GM19468 (cell line): ENCODE data around the gene CPEB3.

Experiments used
- ATAC-seq: cut with Tn5 transposase; IDR thresholded peaks from one replicate; pipeline ENCODE4 v1.9.1; 2021; ENCODE audit warnings: mild to moderate bottlenecking, moderate library complexity, moderate number of reproducible peaks; ENCODE audit not compliant: unreplicated experiment; ENCODE audit errors: extremely low read depth

CPEB3 gene

DNA sequence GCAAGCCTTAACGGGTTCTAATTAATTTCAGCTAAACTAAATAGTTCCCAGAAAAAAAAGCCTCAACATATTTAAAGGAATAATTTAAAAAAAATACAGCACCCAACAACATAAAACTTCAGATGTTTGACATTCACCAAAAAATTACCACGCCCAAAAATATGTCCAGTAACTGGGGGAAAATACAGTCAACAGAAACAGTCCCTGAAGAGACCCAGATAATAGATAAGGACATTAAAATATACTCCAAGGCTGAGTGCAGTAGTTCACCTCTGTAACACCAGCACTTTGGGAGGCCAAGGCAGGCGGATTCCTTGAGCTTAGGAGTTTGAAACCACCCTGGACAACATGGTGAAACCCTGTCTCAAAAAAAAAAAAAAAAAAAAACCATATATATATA lies 289.3 kb downstream of the CPEB3 start:
- ATAC-seq = no peak
